HG03060 (cell line): Measurements from ENCODE around the gene CYRIA.

Experiments used
- ATAC-seq: cut with Tn5 transposase; IDR thresholded peaks from one replicate; pipeline ENCODE4 v1.9.1; 2021; ENCODE audit warnings: low read depth, moderate number of reproducible peaks; ENCODE audit not compliant: unreplicated experiment

The CYRIA gene

DNA sequence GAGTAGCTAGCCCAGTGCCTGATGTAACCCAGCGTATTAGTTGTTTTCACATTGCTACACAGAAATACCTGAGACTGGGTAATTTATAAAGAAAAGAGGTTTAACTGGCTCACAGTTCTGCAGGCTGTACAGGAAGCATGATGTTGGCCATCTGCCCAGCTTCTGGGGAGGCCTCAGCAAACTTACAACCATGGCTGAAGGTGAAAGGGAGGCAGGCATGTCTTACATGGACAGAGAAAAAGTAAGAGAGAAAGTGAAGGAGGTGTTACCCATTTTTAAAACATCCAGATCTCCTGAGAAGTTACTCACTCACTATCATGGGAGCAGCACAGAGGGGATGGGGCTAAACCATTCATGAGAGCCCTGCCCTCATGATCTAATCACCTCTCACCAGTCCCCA is 6.1 kb upstream of the CYRIA start:
- ATAC-seq = no peak

DNA sequence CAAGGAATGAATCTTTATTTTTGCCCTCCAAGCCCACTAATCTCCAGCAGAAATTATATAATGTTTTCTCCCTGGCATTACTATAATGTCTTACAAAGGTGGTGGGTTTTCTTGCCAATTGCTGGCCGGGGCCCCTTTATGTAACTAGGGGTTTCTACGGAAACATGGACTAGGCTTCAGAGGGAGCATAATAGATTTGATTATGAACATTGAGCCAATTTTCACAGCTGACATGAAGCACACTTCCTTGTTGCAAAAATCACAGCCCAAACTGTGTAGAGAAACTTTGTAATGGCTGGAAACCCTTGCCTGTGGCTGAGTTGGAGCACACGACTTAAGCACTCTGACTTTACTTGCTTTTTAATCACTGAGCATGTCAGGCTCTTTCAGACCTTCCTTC is 3.8 kb upstream of the CYRIA start:
- ATAC-seq = no peak

DNA sequence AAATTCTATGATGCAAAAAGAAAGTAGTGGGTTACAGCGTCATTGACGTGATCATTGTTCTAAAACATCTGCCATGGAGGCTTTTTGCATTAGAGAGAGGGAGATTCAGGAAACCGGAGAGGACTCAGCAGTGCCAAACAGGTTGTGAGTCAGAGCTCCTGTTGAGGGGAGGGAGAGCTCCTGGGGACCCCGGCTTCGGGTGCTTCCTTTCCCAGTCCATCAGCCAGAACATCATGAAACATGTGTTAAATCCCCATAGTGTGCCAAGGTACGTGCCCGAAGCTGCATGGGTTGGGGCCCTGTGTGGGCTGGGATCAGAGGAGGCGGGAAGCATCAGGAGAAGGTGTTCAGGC is 791 bp upstream of the CYRIA start:
- no peak for ATAC-seq

GRCh38 chr2:16664809-16665747 is 556 bp downstream of the CYRIA start:
- no peak for ATAC-seq

- ATAC-seq = no peak
Measured at GRCh38 chr2:16664052-16664731, 1.4 kb downstream of the CYRIA start.

DNA sequence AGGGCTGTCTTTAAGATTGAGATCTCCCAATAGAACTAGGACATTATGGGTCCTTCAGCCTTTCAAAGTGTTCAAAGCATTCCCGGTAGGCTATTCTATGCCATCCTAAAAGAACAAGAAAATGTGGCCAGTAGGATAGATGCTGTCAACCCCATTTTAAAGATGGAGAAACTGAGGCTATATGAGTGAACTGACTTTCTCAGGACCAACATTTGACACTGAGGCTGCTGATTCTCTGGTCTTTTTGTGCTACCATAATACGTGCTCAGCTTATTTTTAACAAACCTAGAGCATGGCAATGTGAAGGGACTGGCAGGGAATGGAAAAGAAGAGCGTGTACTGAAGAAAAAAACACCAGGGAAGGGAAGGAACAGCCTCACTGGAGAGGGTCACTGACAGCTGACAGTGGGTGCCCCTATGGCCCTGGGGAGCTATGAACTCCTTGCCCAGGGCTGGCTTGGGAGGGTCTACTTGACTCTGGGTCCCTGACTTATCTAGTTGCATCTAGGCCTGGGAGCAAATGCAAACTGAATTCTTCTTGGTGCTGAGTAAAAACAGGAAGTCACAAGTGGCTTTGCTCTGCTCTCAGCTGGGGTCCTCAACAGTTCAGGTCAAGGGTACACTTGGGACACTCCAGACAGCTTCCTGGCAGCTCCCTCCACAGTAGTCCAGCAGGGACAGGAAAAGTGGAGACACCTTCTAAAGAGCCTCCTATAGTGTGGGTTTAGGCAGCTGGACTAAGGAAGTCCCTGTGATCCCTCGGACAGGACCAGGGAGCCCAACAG is 2.3 kb downstream of the CYRIA start:
- no peak for ATAC-seq

GRCh38 chr2:16661936-16662839 is 3.4 kb downstream of the CYRIA start:
- no peak for ATAC-seq

- ATAC-seq = no peak
Measured at GRCh38 chr2:16661526-16661925, 4.1 kb downstream of the CYRIA start.

GRCh38 chr2:16660556-16660955 is 5.1 kb downstream of the CYRIA start:
- ATAC-seq = no peak

- ATAC-seq = no peak
Measured at GRCh38 chr2:16660114-16660513, 5.5 kb downstream of the CYRIA start.

- no peak for ATAC-seq
Measured at GRCh38 chr2:16658076-16658739, 7.4 kb downstream of the CYRIA start.

GRCh38 chr2:16657671-16658070 is 8.0 kb downstream of the CYRIA start:
- ATAC-seq = no peak

DNA sequence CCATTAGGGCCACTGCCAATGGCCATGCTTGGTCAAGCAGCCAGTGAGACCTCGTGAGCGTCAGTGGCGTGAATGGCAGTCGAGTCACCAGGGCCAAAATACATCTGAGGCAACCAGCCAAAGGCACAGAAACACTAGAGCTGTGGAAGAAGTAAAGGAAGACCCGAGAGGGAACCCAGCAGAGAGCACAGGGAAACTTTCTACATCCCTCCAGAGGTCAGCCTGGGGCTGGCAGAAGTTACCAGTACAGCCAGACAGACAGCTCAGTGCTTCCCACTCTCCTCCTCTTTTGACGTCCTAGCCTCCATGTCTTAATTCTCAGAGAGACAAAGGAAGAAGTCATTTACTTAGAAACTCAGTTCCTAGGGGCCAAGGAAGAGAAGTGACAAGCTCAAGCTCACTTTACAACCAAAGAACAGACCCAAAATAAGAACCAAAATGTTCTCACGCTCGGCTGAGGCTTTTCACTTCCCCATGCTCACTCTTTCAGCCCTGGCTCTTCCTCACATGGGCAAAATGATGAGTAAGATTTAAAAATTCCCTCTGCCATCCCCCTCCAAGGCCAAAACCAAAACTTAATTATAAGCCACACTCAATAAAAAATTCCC is 8.7 kb downstream of the CYRIA start:
- peak; percentile 76 for ATAC-seq

DNA sequence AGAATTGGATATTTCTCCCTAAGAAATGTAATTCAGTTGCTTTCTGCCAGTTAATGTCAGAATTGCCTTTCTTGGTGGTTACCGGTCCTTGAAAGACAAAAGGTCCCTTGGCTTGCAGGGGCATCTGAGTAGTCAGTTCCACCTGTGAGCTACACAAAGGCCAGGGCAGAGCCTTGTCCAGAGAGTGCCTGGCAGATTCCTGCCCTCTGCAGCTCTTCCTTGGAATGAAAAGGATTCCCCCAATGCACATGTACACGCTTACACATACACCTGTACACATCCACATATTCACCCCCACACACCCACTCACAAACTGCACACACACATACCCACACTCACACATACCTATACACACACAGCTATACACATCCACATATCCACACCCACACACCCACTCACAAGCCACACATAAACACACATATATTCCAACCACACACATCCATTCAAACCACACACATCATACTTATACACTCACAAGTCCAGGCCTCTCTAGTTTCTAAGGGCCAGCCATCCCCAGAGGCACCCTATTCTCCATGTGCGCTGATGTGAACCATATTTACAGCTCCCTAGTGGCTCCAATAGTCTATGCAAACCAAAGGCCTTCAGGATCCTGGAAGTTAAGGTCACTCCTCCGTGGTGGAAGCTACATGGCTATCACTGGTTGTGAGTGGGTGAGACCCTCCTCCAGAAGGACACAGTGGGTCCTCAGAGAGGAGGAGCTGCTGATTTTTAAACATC is 9.6 kb downstream of the CYRIA start:
- ATAC-seq = no peak

- ATAC-seq = no peak
Measured at GRCh38 chr2:16655445-16655837, 10.2 kb downstream of the CYRIA start.

GRCh38 chr2:16654833-16655444 is 10.7 kb downstream of the CYRIA start:
- ATAC-seq = peak; percentile 27

GRCh38 chr2:16653799-16654198 is 11.8 kb downstream of the CYRIA start:
- peak; percentile 34 for ATAC-seq

GRCh38 chr2:16653083-16653375 is 12.6 kb downstream of the CYRIA start:
- ATAC-seq = no peak
